ENCODE data around the gene SPRED2.
"Not testable (repeated sequence)": the region's sequence is repeated elsewhere in the genome, so short reads cannot be mapped to it uniquely, and the experiment has no call there.

SPRED2 gene

DNA sequence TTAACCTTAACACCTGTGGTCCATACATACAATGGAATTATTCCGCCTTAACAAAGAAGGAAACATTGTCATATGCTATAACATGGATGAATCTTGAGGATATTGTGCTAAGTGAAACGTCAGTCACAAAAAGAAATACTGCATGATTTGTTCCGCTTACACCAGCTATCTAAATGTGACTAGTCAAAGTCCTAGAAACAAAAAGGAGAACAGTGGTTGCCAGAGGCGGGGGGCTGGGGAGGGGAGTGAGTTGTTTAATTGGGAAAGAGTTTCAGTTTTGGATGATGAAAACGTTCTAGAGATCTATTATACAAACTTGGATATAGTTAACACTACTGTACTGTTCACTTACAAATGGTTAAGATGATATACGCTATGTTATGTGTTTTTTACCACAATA lies 72.0 kb downstream of the SPRED2 start:
- no peak for DNase-seq

DNA sequence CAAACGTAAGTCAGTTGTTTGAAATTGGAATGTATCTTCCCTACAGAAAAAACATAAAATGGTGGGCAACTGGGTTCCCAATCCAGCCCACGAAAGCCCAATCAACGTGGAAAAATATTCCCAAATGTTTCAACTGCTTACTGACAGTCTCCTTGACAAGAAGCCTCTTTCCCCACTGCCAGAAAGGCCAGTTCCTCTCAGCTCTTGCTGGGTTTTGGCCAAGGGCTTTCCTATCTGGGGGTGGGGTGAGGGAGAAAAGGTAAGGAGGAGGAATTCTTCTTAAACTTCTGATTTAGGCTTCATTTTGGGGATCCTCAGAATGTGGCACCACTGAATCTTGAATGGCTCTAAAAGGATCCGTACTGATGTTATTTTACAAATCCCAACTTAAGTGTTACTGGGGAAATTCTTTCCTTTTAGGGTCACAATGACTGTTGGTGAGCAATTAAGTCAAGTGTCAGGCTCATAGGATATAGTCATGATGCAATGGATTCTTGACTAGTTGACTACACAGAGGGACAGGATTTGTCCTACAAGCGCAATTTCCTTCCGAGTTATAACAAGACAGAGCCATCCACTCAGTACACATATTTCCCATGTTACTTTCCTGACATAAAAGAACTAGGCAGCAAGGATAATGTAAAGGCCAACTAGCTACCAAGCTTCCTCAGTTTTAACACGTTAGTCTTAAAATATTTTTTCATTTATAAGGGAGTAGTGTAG lies 73.6 kb downstream of the SPRED2 start:
- no peak for DNase-seq

DNA sequence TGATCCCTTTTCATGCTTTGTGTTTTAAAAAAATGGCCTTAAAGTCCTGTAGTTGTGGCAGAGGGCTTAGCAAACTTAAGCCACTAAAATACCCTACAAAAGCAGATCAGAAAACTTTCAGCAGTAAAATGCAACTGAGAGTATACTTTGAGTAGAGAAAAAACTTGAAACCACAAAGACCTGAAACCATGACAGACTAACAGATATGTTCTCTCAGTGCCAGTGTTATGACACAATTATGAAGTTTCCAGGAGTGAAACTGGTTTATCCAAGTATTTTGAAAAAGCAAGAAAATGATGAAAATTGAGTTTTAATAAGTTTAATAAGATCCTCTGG lies 74.5 kb downstream of the SPRED2 start:
- no peak for DNase-seq

DNA sequence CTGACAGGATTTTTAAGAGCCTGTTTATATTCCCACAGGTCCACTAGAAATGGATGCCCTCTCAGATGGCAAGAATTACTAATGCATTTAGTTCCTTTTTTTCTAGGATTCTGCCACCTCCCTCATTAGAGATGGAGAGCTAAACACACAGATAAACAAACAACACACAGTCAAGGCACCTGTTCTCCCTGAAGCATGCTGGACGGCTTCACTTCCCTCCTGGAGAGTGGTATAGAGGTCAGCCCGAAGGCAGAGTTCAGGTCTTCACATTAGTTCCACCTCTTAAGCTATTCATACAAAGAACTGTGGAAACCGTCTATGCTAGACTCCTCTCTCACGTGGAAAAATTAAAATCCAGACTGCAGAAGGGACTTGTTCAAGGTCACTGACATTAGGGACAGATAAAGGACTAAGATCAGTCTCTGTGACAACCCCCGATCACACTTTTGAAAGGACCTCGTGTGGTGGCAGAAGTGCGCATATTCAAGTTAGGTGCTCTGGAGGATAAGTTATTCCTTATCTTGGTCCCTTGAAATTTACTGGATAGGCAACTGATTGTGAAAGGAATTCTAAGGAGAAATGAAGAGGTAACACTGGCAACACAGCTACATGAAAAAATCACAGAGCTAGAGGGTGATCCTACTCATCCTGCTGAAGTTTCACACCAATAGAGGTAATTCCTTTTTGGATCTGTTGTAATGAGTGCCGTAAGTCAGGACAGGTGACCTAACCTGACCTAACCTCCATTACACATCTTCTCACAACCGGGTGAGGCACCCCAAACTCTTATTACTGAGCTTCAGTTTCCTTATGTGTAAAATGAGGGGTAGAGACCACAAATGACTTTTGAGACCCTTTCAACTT lies 75.1 kb downstream of the SPRED2 start:
- no peak for DNase-seq

DNA sequence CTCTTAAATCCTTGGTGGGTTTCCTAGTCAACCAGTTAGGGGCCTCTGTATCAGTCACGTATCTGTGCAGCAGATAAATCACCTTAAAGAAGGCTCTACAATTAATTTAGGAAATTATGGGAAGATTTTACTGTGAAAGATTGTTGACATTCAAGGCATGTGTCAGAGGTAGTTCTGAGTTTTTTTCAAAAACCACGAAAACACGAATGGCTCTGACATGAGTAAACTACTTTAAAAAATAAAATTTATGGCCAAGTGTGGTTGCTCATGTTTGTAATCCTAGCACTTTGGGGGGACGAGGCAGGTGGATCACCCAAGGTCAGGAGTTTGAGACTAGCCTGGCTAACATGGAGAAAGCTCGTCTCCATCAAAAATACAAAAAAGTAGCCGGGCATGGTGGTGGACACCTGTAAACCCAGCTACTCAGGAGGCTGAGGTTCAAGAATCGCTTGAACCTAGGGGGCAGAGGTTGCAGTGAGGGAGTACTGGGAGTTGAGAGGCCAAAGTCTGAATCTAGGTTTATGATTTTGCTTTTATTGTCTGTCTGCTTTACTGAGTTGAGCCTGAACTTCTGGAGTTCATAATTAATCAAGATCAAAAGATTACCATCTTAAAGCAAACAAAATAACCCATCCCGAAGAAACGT lies 77.1 kb downstream of the SPRED2 start:
- DNase-seq: no peak

DNA sequence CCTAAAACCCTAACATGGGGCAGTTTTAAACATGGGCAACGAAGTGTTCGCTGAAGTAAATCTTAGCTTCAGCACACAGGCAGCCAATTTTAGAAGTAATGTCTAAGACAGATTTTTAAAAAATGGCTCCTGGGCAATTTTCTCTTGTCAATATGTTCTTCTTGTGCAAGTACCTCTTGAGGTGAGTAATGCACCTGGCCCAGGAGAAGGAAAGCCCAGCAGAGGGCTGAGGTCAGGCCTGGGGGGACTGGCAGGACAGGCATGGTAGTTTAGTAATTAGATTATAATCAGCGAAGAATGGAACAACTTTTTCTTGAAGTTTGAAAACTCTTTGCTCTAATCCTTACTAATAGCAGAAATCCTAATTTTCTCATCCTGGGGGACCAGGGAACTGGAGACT lies 77.6 kb downstream of the SPRED2 start:
- no peak for DNase-seq

DNA sequence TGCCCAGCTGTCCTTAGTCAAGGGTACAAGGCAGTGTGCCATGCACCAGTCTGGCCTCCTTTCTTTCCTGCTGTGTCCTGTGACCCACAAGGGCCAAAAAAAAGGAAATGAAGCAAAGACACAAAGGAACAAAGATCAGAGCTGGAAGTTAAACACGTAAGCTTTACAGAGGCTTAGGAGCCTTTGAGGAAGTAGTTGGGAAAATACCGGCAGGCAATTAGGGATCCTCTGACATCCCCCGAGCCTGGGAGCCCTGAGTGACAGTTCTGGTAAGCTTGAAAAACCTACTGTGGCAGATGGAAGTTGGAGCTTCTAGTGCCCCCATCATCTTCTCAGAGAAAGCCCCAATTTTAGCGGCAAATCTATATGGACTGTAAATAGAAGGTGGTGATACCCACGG lies 78.5 kb downstream of the SPRED2 start:
- no peak for DNase-seq

DNA sequence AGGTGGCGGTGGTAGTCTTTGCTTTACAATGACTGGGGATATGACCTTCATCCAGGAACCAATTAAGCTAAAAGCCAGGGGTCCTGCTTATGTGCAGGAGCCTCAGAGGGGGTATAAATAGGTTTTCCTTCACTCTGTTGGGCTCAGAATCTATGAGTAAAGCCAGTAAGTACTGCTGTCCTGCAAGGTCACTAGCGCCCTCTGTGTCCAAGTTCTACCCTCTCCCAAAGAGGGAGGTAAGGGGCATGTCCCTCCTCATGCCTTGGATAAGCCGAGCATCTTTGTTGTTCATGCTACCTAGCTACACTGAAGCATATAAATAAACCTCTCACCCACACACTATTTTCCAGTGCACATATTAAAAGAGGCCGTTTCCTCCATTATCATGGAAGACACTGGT lies 79.4 kb downstream of the SPRED2 start:
- DNase-seq: no peak

DNA sequence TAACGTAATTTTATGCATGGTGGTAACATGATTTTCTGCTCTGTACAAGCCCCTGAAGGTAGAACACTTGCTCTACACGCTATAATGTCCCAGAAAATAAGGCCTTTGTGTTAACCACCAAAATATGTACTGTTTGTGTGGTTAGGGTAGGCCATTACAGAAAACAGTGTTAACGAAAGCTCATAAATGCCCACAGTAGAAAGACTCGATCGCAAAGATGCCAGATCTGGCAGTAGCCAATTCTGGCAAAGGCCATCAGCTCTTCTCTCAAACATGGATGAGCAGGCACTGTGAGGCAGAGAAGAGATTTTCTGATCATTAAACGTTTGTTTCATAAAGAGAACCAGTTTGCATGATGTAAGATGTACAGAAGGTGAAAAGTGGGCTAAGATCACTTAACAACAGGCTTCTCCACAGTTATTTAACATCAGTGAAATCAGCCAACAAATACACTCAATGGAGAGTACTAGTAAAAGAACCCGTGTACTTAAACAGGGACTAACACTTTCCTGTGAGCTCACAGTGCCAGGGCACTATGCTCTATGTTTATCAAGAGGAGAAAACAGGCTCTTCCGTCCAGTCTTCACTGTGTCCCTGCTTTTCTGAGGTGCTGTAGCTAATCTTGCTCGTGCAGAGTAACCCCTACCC lies 80.3 kb downstream of the SPRED2 start:
- no peak for DNase-seq

DNA sequence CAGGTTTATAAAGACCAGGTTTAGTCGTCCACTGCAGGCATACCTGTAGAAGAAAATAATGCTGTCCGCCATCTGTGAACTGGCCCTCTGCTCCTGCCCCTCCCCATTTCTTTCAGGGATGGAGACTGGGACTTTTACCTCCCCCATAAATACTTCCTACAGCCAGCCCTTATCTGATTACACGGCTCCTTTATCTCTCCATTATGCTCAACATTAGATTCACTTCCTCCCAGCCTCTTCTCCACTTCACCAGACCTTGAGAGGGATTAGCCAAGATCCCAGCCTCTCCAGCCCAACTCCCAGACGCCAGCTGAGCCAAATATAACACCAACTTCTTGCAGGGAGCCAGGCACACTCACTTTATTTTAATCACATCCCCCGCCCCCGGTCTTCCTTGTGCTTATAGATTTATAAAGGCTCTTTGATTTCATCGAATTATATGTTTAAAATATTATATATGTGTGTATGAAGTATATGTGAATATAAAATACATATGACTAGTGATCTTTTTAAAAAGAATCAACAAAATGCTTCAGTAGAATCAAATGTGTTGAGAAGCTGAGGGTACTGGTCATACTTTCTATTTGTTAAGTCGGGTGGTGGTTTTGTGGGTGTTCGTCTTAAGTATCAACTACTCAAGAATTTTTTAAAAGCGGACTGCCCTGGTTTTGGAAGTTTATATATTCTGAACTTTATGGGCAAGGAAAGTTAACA lies 81.0 kb downstream of the SPRED2 start:
- DNase-seq: no peak

DNA sequence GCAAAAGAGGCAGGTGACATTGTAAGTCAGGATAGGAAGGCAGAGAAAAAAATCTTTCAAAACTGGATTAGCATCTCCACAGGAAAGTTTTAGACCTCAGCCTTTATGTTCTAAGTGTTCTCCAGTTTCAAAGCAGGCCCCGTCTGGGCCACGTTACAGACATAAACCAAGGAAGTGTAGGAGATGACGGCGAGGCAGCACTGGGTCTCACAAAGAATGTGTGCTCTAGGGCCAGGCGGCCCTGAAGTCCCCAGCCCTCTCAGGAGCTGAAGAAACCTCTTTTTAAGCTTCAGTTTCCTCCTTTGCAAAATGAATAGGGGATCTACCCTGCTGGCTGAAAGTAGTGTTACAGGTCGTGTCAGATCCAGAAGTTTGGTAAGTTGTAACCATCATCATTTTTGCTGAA lies 81.7 kb downstream of the SPRED2 start:
- no peak for DNase-seq

DNA sequence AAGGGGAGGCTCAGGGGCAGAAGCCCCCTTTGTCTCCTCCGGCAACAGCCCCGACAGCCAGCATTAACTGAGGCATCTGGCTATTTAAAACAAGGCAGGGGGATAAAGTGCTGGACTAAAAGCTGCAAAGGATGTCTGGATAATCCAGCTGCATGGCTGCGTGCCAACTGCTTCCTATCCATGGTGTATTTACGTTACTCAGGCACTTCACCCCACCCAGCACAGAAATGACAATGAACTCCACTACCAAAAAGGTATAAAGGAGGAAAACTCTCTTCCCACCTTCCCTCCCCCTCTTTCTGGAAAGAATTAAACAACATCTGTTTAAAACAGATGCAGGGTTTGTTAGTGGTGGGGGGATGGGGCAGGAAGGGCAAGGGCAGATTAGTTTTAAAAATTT lies 82.5 kb downstream of the SPRED2 start:
- peak; percentile 41 for DNase-seq

DNA sequence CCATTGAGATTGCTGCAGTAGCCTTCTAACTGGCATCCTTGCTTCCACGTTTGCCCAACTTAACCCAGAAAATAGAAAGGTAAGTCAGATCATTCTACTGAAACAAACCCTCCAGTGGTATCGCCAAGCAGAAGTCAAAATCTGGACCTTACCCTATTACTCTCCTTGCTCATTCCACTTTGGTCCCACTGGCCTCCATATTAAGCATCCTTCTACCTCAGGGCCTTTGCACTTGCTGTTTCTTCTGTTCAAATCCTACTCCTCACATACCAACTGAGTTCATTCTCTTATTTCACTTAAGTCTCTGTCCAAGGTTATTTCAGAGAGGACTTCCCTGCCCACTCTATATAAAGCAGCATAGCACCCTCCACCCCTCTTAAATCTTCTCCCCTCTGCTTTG lies 84.5 kb downstream of the SPRED2 start:
- no peak for DNase-seq

DNA sequence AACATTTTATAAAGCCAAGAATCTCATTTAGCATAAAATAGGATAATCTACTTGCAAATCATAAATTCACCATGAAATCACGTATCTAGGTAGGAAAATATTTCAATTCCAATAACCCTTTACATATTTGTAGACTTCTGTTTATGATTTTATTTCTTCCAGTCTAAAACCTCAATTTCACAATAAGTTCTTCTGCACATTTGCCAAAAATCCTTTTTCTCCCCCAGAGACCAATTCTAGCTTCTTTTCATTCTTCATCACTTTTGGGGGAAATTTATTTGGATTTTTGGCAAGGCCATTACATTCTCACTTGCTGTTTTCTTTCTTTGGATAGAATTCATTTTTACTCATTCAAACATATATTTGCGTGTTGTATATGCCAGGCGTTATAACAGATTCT lies 86.8 kb downstream of the SPRED2 start:
- DNase-seq: no peak

DNA sequence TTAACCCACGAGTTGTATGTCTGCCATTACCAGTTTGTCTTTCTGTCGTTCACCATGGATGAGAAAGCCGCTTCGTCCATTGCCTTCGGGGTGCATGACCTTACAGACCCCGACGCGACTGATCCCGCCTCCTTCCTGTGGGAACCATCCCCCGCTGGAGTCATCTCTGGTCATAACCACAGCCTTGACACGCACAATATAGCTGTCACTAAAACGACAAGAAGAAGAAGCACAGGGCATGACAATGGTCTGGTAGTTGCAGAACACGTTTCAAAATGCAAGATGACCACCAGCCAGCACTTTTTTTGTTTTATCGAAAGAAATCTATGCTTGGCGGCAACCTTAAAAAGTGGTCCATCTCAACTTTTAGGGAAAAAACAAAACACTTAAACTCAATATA lies 87.7 kb downstream of the SPRED2 start:
- DNase-seq: no peak

DNA sequence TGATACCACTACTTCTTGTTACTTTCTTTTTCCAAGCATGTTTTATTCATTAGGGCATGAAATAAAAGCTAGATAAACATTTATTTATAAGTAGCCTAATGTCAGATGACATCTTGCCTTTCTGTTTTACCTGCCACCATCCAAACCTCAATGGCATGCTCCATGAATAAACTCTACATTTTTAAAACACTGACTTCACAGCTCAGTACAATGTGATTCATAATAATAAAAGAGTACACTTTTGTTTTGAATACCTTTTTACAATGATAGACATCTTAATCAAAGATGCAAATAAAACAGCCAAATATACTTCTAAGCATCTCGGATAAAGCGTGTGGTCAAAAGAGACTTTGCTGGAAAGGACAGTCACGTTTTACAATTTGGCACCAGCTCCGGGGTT lies 88.2 kb downstream of the SPRED2 start:
- DNase-seq: no peak

DNA sequence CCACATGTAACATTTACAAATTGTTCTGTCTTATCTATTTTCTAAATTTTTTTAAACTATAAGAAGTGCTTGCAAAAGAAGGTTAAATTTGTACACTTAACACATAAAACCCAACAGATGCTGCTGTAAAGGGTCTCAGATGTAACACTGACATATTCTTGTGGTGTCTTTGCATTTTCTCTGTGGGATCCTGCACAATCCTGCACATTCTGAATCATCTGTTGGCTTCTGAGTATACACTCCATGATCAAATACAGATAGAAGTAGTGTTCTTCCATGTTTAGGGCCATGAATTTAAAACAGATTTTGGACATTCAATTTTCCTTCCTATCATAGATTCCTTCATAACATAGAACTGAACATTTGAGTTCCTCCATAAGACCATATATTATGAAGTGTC lies 89.0 kb downstream of the SPRED2 start:
- DNase-seq: no peak

DNA sequence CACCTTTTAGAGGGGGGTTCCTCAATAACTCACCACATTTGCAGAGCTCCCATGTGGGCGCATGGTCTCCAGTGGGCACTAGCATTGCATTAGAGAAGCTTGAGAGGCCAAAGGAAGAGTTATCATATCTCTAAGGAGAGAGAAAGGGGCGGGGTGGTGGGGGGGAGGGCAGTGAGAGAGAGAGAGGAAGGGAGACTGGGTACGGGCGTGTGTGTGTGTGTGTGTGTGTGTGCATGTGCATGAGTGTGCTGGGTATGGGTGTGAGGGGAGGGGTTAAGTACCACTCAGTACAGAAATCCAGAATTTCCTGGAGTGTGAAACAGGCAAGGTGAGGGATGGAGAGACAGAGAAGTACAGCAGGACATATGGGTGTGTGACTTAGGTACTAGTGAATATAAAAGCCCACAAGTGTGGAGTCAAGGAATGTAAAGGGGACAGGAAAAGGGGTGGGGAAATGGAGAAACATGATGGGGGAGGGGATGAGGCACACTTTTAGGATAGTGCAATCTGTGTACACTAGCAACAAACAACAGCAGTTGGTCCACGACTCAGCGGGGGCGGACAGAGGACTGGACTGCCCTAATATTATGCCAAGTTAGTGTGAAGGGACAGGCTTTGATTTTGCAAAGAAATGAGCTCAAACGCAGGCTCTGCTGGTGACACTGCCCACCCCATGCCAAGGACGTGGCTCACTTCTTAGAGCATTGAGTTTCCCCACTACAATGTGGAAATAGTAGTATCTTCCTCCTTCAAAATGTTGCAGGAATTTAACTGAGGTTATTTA lies 91.3 kb downstream of the SPRED2 start:
- no peak for DNase-seq

DNA sequence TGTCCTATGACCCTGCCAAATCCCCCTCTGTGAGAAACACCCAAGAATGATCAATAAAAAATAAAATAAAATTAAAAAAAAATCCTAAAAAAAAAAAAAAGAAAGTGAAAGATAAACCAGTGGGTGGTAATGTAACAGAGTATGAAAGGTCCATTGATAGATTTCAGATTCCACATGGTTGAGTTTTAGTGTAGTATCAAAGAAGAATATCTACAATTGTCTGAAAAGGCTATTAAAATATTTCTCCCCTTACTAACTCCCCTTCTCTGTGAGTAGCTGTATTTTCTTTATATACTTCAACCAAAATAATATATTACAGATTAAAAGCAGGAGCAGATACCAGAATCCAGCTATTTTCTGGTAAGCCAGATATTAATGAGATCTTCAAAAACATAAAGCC lies 92.8 kb downstream of the SPRED2 start:
- no peak for DNase-seq

DNA sequence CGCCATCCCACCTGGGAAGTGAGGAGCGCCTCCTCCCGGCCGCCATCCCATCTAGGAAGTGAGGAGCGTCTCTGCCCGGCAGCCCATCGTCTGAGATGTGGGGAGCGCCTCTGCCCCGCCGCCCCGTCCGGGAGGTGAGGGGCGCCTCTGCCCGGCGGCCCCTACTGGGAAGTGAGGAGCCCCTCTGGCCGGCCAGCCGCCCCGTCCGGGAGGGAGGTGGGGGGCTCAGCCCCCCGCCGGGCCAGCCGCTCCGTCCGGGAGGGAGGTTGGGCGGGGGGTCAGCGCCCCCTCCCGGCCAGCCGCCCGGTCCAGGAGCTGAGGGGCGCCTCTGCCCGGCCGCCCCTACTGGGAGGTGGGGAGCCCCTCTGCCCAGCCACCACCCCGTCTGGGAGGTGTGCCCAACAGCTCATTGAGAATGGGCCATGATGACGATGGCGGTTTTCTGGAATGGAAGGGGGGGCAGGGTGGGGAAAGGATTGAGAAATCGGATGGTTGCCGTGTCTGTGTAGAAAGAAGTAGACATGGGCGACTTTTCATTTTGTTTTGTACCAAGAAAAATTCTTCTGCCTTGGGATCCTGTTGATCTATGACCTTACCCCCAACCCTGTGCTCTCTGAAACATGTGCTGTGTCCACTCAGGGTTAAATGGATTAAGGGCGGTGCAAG lies 93.4 kb downstream of the SPRED2 start:
- not testable (repeated sequence) for DNase-seq

DNA sequence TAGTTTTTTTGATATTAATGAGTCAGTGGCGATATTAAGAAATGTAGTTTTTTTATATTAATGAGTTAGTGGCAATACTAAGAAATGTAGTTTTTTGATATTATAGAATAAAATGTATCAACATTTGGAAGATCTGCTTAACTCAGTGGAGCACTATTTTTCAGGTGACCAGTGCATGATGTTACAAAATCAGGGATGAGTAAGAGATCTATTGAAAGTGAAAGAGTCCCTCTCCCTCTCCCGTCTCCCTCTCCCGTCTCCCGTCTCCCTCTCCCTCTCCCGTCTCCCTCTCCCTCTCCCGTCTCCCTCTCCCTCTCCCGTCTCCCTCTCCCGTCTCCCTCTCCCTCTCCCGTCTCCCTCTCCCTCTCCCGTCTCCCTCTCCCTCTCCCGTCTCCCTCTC lies 94.5 kb downstream of the SPRED2 start:
- not testable (repeated sequence) for DNase-seq

DNA sequence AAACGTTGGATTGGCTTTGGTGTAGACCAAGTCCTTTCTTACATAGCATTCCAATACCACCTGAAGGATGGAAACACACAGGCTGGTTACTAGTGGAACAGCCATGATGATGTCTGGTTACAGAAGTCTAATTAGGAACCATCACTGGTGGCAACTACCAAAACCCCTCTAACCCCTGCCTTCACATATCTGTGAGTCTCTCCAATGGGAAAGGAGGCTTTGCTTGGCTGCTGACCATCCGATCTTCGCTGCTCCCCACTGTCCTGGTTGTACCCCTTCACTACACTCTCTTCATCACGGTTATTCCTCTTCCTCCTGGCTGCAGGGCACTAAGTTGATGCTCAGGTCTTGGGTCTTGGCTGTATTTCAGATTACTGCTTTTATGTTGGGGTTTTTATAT lies 97.7 kb downstream of the SPRED2 start:
- no peak for DNase-seq

Data from NCI-H187 treated with DMSO at 0.1 percent for 48 hours (cell line).